Neural progenitor cell (in vitro differentiated cells): ENCODE measurements around the gene PTDSS2. TPM values are rescaled to one million over a fixed set of nuclear protein-coding genes. Genes with fewer than 3 reads are reported as not detected.
"Not testable (repeated sequence)": the region's sequence is repeated elsewhere in the genome, so short reads cannot be mapped to it uniquely, and the experiment has no call there.

Source experiments
- DNase-seq: peaks from one replicate; pipeline ENCODE4 v3.0.0-alpha.2; 2016; ENCODE audit warnings: low spot score
- H2AFZ ChIP-seq: fragments of 200-600 bp; sonication (generic); replicated peaks from 2 replicates; pipeline ENCODE4 v1.6.1; 2016; ENCODE audit warnings: antibody characterized with exemption
- H3F3A ChIP-seq: fragments of 200-600 bp; sonication (generic); 2 replicates; pipeline ENCODE4 v1.6.1; 2016; ENCODE audit warnings: antibody characterized with exemption, low read depth
- H3K27ac ChIP-seq: fragments of 200-600 bp; sonication (generic); 2 replicates; pipeline ENCODE4 v1.5.1; 2016; ENCODE audit warnings: mild to moderate bottlenecking
- H3K27me3 ChIP-seq: fragments of 200-600 bp; sonication (generic); 2 replicates; pipeline ENCODE4 v1.6.1; 2016; ENCODE audit warnings: mild to moderate bottlenecking, moderate library complexity
- H3K36me3 ChIP-seq: fragments of 200-600 bp; sonication (generic); 2 replicates; pipeline ENCODE4 v1.5.1; 2016
- H3K4me1 ChIP-seq: fragments of 200-600 bp; sonication (generic); 2 replicates; pipeline ENCODE4 v1.6.1; 2016; ENCODE audit warnings: mixed run types
- H3K4me2 ChIP-seq: fragments of 200-600 bp; sonication (generic); 2 replicates; pipeline ENCODE4 v1.6.1; 2016
- H3K4me3 ChIP-seq: fragments of 200-600 bp; sonication (generic); 2 replicates; pipeline ENCODE4 v1.5.1; 2016
- H3K79me2 ChIP-seq: fragments of 200-600 bp; sonication (generic); 2 replicates; pipeline ENCODE4 v1.6.1; 2016; ENCODE audit warnings: low read depth
- H3K9ac ChIP-seq: fragments of 200-600 bp; sonication (generic); 2 replicates; pipeline ENCODE4 v1.6.1; 2016
- H3K9me3 ChIP-seq: fragments of 200-600 bp; sonication (generic); 2 replicates; pipeline ENCODE4 v1.5.1; 2016; ENCODE audit warnings: low read depth
- H4K20me1 ChIP-seq: fragments of 200-600 bp; sonication (generic); 2 replicates; pipeline ENCODE4 v1.6.1; 2016; ENCODE audit warnings: low read depth
- H3K27ac Mint-ChIP-seq: 3 replicates; pipeline ENCODE4 v1.8.0; 2021; ENCODE audit warnings: mixed read lengths
- H3K27me3 Mint-ChIP-seq: 2 replicates; pipeline ENCODE4 v1.8.0; 2022; ENCODE audit warnings: low read depth, mild to moderate bottlenecking, inconsistent platforms, moderate library complexity, mixed read lengths; ENCODE audit not compliant: insufficient read depth
- H3K36me3 Mint-ChIP-seq: 3 replicates; pipeline ENCODE4 v1.8.0; 2021; ENCODE audit warnings: mixed read lengths
- H3K4me1 Mint-ChIP-seq: 3 replicates; pipeline ENCODE4 v1.8.0; 2021; ENCODE audit warnings: mixed read lengths
- H3K4me3 Mint-ChIP-seq: 3 replicates; pipeline ENCODE4 v1.8.0; 2021; ENCODE audit warnings: mild to moderate bottlenecking, moderate library complexity, mixed read lengths
- H3K9me3 Mint-ChIP-seq: 3 replicates; pipeline ENCODE4 v1.8.0; 2020; ENCODE audit warnings: mixed read lengths
- CTCF ChIP-seq: fragments of 200-600 bp; sonication (generic); IDR thresholded peaks from 2 replicates; pipeline ENCODE4 v1.5.1; 2017; ENCODE audit warnings: antibody characterized with exemption, mild to moderate bottlenecking
- EZH2 ChIP-seq: fragments of 200-600 bp; sonication (generic); IDR thresholded peaks from 2 replicates; pipeline ENCODE4 v1.6.1; 2017; ENCODE audit warnings: antibody characterized with exemption, mild to moderate bottlenecking, moderate library complexity
- EZH2phosphoT487 ChIP-seq: fragments of 200-600 bp; sonication (generic); IDR thresholded peaks from 2 replicates; pipeline ENCODE4 v1.6.1; 2017; ENCODE audit warnings: antibody characterized with exemption
- total RNA-seq: library from RNA; depleted of rRNA; stranded (reverse); fragments of >200 nt; gene quantifications from 2 replicates; pipeline ENCODE4 v1.2.3, GENCODE V29; 2015; ENCODE audit warnings: low replicate concordance

Gene PTDSS2
- total RNA-seq, 1 donor from 2014 or later, result 24.7 TPM

- Histone ChIP-seq H2AFZ (no peak overlapping the region), H3K4me1 (no peaks in the 10 kb centered on the region), H3K4me2 (no peak overlapping the region), H3K27me3 (no peaks in the 10 kb centered on the region), H3K4me3 (no peak overlapping the region), H3F3A (peaks cover 6% of the 10 kb centered on the region), H3K79me2 (peaks cover 3% of the 10 kb centered on the region), H3K9ac (peak overlapping the region; percentile 42), H3K27ac (no peak overlapping the region), H3K36me3 (no peaks in the 10 kb centered on the region), H4K20me1 (peaks cover 2% of the 10 kb centered on the region), H3K9me3 (no peaks in the 10 kb centered on the region)
- TF ChIP-seq EZH2 (no peak), EZH2phosphoT487 (no peak)
- no peaks in the 10 kb centered on the region for H3K27me3 Mint-ChIP-seq
- H3K4me1 Mint-ChIP-seq, result peaks cover 17% of the 10 kb centered on the region
- DNase-seq, result no peak
- no peaks in the 10 kb centered on the region for H3K9me3 Mint-ChIP-seq
- H3K36me3 Mint-ChIP-seq, result peaks cover 10% of the 10 kb centered on the region
- H3K27ac Mint-ChIP-seq, result peak overlapping the region; percentile 92
- no peak overlapping the region for H3K4me3 Mint-ChIP-seq
These were observed 18.0 kb downstream of the PTDSS2 start for GRCh38 chr11:468036-468435.

- Histone ChIP-seq H2AFZ (no peak overlapping the region), H3K9me3 (no peaks in the 10 kb centered on the region), H3K4me3 (no peak overlapping the region), H3K4me1 (no peaks in the 10 kb centered on the region), H3K36me3 (no peaks in the 10 kb centered on the region), H3K79me2 (peaks cover 3% of the 10 kb centered on the region), H3F3A (peaks cover 6% of the 10 kb centered on the region), H3K27ac (no peak overlapping the region), H4K20me1 (peaks cover 2% of the 10 kb centered on the region), H3K9ac (peak overlapping the region; percentile 42), H3K27me3 (no peaks in the 10 kb centered on the region), H3K4me2 (no peak overlapping the region)
- Mint-ChIP-seq H3K27ac (peak overlapping the region; percentile 92), H3K4me1 (peaks cover 19% of the 10 kb centered on the region), H3K36me3 (peaks cover 10% of the 10 kb centered on the region), H3K4me3 (no peak overlapping the region), H3K27me3 (no peaks in the 10 kb centered on the region), H3K9me3 (no peaks in the 10 kb centered on the region)
- DNase-seq, result no peak
- TF ChIP-seq EZH2phosphoT487, result no peak
- no peak for TF ChIP-seq CTCF
- no peak for TF ChIP-seq EZH2
These were observed 18.4 kb downstream of the PTDSS2 start for GRCh38 chr11:468493-468892.

DNA sequence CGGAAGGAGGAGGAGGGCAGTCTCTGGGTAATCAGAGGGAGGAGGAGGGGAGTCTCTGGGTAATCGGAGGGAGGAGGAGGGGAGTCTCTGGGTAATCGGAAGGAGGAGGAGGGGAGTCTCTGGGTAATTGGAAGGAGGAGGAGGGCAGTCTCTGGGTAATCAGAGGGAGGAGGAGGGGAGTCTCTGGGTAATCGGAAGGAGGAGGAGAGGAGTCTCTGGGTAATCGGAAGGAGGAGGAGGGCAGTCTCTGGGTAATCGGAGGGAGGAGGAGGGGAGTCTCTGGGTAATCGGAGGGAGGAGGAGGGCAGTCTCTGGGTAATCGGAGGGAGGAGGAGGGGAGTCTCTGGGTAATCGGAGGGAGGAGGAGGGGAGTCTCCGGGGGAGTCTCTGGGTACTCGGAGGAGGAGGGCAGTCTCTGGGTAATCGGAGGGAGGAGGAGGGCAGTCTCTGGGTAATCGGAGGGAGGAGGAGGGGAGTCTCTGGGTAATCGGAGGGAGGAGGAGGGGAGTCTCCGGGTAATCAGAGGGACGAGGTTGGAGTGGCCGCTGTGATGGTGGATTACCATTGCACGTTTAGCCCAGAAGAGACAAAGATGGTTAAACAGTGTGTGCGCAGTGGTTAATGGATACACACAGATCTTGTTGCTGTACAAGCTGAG lies 19.1 kb downstream of the PTDSS2 start:
- not testable (repeated sequence) for H3K4me3 ChIP-seq, H4K20me1 ChIP-seq, H3K9ac ChIP-seq, H3K4me3 Mint-ChIP-seq, H3F3A ChIP-seq, H3K4me1 ChIP-seq, H3K79me2 ChIP-seq, H3K27me3 Mint-ChIP-seq, H3K27me3 ChIP-seq, H3K36me3 ChIP-seq, DNase-seq, H3K4me2 ChIP-seq, H3K9me3 Mint-ChIP-seq, H3K9me3 ChIP-seq, H2AFZ ChIP-seq
- H3K36me3 Mint-ChIP-seq, result peaks cover 10% of the 10 kb centered on the region
- H3K4me1 Mint-ChIP-seq, result peaks cover 19% of the 10 kb centered on the region
- H3K27ac Mint-ChIP-seq, result peak overlapping the region; percentile 84
- H3K27ac ChIP-seq, result peak overlapping the region; percentile 34

GRCh38 chr11:469684-470560 lies 19.8 kb downstream of the PTDSS2 start:
- H3K36me3 Mint-ChIP-seq, result peaks cover 8% of the 10 kb centered on the region
- no peak for DNase-seq
- Histone ChIP-seq H2AFZ (no peak overlapping the region), H3F3A (peaks cover 6% of the 10 kb centered on the region), H3K4me2 (no peak overlapping the region), H3K79me2 (peaks cover 7% of the 10 kb centered on the region), H3K9me3 (no peaks in the 10 kb centered on the region), H3K9ac (no peak overlapping the region), H3K36me3 (no peaks in the 10 kb centered on the region), H3K4me1 (no peaks in the 10 kb centered on the region), H3K27me3 (no peaks in the 10 kb centered on the region), H3K4me3 (no peak overlapping the region), H4K20me1 (peaks cover 2% of the 10 kb centered on the region), H3K27ac (peak overlapping the region; percentile 34)
- no peaks in the 10 kb centered on the region for H3K27me3 Mint-ChIP-seq
- H3K4me3 Mint-ChIP-seq, result no peak overlapping the region
- H3K4me1 Mint-ChIP-seq, result peaks cover 19% of the 10 kb centered on the region
- no peaks in the 10 kb centered on the region for H3K9me3 Mint-ChIP-seq
- TF ChIP-seq EZH2 (no peak), CTCF (no peak), EZH2phosphoT487 (no peak)
- peak overlapping the region; percentile 84 for H3K27ac Mint-ChIP-seq
